Omental fat pad (tissue), 4 donors: ENCODE data around the gene P3H3. TPM values are rescaled to one million over a fixed set of nuclear protein-coding genes. Genes with fewer than 3 reads are reported as not detected.
"Not testable (repeated sequence)": the region's sequence is repeated elsewhere in the genome, so short reads cannot be mapped to it uniquely, and the experiment has no call there.

Experiments
- ATAC-seq: fragments of 150-250 bp; one replicate; pipeline ENCODE4 v1.9.1; 2016; ENCODE audit warnings: mild to moderate bottlenecking, moderate library complexity; ENCODE audit not compliant: low FRiP score
- DNase-seq: peaks from one replicate; pipeline ENCODE4 v3.0.0-alpha.2; 2019; ENCODE audit warnings: low spot score
- total RNA-seq, 4 donors: library from RNA; depleted of rRNA; stranded (reverse); fragments of >200 nt; gene quantifications; one replicate each; pipeline ENCODE4 v1.1.0, GENCODE V29; 2016
- TF ChIP-seq, protein P1 (sequence below), 3 donors: fragments of 450-650 bp; IDR thresholded peaks; one replicate each; pipeline ENCODE4 v1.5.1; 2016 to 2017; ENCODE audit warnings: antibody characterized with exemption in 3 of 3, mild to moderate bottlenecking in 3 of 3, moderate library complexity in 2 of 3

The P3H3 gene
- total RNA-seq, 4 donors from 2014 or later: 5.4 to 13.6 (median 10.0) TPM

DNA sequence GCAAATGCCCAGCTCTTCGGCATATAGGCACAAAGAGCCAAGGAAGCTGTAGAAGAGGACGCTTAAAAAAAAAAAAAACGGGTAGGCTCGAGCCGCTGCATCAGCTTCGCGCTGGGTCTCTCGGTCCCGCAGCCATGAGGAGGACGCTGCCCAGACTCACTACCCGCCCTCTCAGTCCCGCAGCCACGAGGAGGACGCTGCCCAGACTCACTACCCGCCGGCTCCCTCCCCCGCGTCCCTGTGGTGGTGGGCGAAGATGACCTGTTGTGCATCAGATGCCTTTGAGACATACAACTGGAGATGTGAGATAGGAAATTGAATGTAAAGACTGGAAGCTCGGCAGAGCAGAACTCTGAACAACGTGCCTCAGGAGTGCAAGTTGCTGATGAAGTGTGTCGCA lies 56.3 kb downstream of the P3H3 start:
- DNase-seq (no peak), ATAC-seq (no peak)
- TF ChIP-seq, protein P1, sequence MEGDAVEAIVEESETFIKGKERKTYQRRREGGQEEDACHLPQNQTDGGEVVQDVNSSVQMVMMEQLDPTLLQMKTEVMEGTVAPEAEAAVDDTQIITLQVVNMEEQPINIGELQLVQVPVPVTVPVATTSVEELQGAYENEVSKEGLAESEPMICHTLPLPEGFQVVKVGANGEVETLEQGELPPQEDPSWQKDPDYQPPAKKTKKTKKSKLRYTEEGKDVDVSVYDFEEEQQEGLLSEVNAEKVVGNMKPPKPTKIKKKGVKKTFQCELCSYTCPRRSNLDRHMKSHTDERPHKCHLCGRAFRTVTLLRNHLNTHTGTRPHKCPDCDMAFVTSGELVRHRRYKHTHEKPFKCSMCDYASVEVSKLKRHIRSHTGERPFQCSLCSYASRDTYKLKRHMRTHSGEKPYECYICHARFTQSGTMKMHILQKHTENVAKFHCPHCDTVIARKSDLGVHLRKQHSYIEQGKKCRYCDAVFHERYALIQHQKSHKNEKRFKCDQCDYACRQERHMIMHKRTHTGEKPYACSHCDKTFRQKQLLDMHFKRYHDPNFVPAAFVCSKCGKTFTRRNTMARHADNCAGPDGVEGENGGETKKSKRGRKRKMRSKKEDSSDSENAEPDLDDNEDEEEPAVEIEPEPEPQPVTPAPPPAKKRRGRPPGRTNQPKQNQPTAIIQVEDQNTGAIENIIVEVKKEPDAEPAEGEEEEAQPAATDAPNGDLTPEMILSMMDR (IDR thresholded peaks at IDR 0.05): no peak

DNA sequence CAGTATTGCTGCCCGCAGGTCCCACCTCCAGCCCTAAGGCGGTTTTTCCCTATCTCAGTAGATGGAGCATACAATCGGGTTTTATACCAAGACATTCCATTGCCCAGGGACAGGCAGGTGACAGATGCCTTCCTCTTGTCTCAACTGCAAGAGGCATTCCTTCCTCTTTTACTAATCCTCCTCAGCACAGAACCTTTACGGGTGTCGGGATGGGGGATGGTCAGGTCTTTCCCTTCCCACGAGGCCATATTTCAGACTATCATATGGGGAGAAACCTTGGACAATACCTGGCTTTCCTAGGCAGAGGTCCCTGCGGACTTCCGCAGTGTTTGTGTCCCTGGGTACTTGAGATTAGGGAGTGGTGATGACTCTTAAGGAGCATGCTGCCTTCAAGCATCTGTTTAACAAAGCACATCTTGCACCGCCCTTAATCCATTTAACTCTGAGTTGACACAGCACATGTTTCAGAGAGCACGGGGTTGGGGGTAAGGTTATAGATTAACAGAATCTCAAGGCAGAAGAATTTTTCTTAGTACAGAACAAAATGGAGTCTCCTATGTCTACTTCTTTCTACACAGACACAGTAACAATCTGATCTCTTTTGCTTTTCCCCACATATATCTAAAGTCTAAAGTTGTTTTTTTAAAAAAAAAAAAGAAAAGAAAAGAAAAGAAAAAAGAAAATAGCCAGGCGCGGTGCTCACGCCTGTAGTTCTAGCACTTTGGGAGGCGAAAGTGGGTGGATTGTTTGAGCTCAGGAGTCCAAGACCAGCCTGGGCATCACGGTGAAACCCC lies 58.2 kb downstream of the P3H3 start:
- ATAC-seq, DNase-seq: not testable (repeated sequence)

DNA sequence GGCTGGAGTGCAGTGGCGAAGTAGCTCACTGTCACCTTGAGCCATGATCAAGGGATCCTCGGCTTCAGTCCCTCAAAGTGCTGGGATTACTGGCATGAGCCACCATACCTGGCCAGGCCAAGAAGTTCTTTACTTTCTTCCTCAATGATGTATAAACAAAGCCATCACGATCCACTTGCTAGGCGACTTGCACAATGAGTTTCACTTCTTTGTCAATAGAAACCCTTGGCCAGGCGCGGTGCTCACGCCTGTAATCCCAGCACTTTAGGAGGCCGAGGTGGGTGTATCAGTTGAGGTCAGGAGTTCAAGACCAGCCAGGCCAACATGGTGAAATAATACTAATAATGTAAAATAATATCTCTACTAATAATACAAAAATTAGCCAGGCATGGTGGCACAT lies 59.3 kb downstream of the P3H3 start:
- TF ChIP-seq, protein P1 (IDR thresholded peaks at IDR 0.05): no peak
- ATAC-seq: no peak
- no peak for DNase-seq

DNA sequence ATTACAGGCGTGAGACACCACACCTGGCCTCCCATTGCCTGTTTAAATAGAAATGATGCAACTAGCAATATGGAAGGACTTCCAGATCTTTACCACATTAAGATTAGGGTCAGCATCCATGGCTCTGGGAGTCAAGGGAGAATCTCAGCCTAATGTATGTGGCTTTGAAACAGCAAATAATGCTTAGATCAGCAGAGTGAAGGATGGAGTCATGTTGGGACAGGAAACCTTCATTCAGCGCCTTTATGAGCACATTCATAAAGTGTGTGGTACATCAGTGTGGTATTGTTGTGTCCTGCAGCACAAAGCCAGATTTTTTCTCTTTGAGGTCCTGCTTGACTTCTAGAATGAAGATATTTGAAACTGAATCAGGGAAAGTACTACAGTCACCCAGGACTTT lies 60.2 kb downstream of the P3H3 start:
- TF ChIP-seq, protein P1 (IDR thresholded peaks at IDR 0.05): no peak
- DNase-seq: no peak
- ATAC-seq: no peak

DNA sequence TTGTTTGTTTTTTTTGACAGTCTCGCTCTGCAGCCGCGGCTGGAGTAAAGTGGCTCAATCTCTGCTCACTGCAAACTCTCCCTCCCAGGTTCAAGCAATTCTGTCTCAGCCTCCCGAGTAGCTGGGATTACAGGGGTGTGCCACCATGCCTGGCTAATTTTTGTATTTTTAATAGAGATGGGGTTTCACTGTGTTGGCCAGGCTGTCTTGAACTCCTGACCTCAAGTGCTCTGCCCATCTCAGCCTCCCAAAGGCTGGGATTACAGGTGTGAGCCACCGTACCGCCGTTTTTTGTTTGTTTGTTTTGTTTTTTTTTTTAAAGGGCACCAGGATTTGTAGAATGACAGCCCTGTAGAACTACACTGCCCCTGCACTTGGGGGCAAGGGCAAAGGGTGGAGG lies 60.6 kb downstream of the P3H3 start:
- ATAC-seq, DNase-seq: not testable (repeated sequence)

Other genes with a start within 250 kb of the P3H3 start
- 100 to 1,000 TPM; 171 to 213 (median 194) TPM for gene CHD4, start 221.0 kb upstream of the P3H3 start, total RNA-seq
- gene LPAR5, start 192.4 kb upstream of the P3H3 start, total RNA-seq: 1 to 10 TPM; 2.2 to 6.3 (median 2.4) TPM
- 1 to 10 TPM; 1.9 to 3.8 (median 3.2) TPM for gene ACRBP, start 181.0 kb upstream of the P3H3 start, total RNA-seq
- 10 to 100 TPM in 3 of 4 donors, 1 to 10 TPM in 1; 9.7 to 48.7 (median 24.8) TPM for gene ING4, start 165.3 kb upstream of the P3H3 start, total RNA-seq
- 10 to 100 TPM; 28.1 to 36.7 (median 34.6) TPM for gene ZNF384, start 139.0 kb upstream of the P3H3 start, total RNA-seq
- gene PIANP, start 127.6 kb upstream of the P3H3 start, total RNA-seq: not detected
- gene COPS7A, start 104.4 kb upstream of the P3H3 start, total RNA-seq: 10 to 100 TPM; 51.2 to 64.0 (median 62.7) TPM
- gene MLF2, start 75.3 kb upstream of the P3H3 start, total RNA-seq: 100 to 1,000 TPM; 127 to 150 (median 129) TPM
- 100 to 1,000 TPM in 2 of 4 donors, 10 to 100 TPM in 2; 77.6 to 143 (median 113) TPM for gene PTMS, start 62.0 kb upstream of the P3H3 start, total RNA-seq
- gene LAG3, start 55.9 kb upstream of the P3H3 start, total RNA-seq: 1 to 10 TPM in 2 of 4 donors, under 1 TPM in 2; 0.44 to 2.2 (median 0.92) TPM
- gene CD4, start 38.9 kb upstream of the P3H3 start, total RNA-seq: 10 to 100 TPM; 19.7 to 26.5 (median 21.8) TPM
- 1 to 10 TPM; 2.8 to 6.7 (median 2.9) TPM for gene GPR162, start 6.6 kb upstream of the P3H3 start, total RNA-seq
- 1 to 10 TPM in 1 of 4 donors, under 1 TPM in 2, not detected in 1; 0.25 to 2.0 (median 0.48) TPM for gene GNB3, start 12.5 kb downstream of the P3H3 start, total RNA-seq
- gene CDCA3, start 22.9 kb downstream of the P3H3 start, total RNA-seq: 1 to 10 TPM in 2 of 4 donors, under 1 TPM in 2; 0.47 to 1.6 (median 1.1) TPM
- gene USP5, start 23.7 kb downstream of the P3H3 start, total RNA-seq: 10 to 100 TPM; 33.4 to 39.4 (median 36.7) TPM
- gene TPI1, start 39.1 kb downstream of the P3H3 start, total RNA-seq: 100 to 1,000 TPM; 254 to 446 (median 375) TPM
- gene SPSB2, start 44.9 kb downstream of the P3H3 start, total RNA-seq: 1 to 10 TPM; 4.1 to 6.5 (median 5.7) TPM
- 10 to 100 TPM in 1 of 4 donors, 1 to 10 TPM in 3; 6.2 to 12.1 (median 7.4) TPM for gene LRRC23, start 76.4 kb downstream of the P3H3 start, total RNA-seq
- 10 to 100 TPM in 1 of 4 donors, 1 to 10 TPM in 3; 3.5 to 14.3 (median 5.2) TPM for gene ENO2, start 86.2 kb downstream of the P3H3 start, total RNA-seq
- 10 to 100 TPM; 46.2 to 93.5 (median 59.4) TPM for gene ATN1, start 99.6 kb downstream of the P3H3 start, total RNA-seq
- not detected for gene RNU7-1, start 115.4 kb downstream of the P3H3 start, total RNA-seq
- gene C12orf57, start 115.6 kb downstream of the P3H3 start, total RNA-seq: 100 to 1,000 TPM; 280 to 555 (median 413) TPM
- gene PTPN6, start 122.9 kb downstream of the P3H3 start, total RNA-seq: 10 to 100 TPM; 19.8 to 42.3 (median 35.9) TPM
- 100 to 1,000 TPM; 173 to 218 (median 189) TPM for gene PHB2, start 142.3 kb downstream of the P3H3 start, total RNA-seq
- 10 to 100 TPM; 28.8 to 47.1 (median 30.8) TPM for gene EMG1, start 142.5 kb downstream of the P3H3 start, total RNA-seq
- 10 to 100 TPM; 41.7 to 58.2 (median 47.9) TPM for gene LPCAT3, start 190.1 kb downstream of the P3H3 start, total RNA-seq
- gene C1S, start 232.3 kb downstream of the P3H3 start, total RNA-seq: 100 to 1,000 TPM; 490 to 872 (median 705) TPM